ENCODE measurements around the gene ILKAP. TPM values are rescaled to one million over a fixed set of nuclear protein-coding genes. Genes with fewer than 3 reads are reported as not detected.

Gene ILKAP
- total and polyA plus RNA-seq, 2 of the 4 experiments (the other 2 are of a cell fraction) = 13.3 to 44.2 TPM

- intact Hi-C loops (cut with micrococcal nuclease) (loop anchor here (5.0 kb wide), 1 partner anchor 265 kb away; the partner anchor contains the start of gene RAMP1), dilution Hi-C loops (cut with HindIII; ENCODE audit: low sequenced_read_pairs, unreplicated experiment) (no loop called here), in situ Hi-C loops (cut with MboI; ENCODE audit: low sequenced_read_pairs) (no loop called here)
- no peaks in the 10 kb centered on the region for H3K36me3 ChIP-seq (ENCODE audit: control insufficient read depth, insufficient read depth, low read length)
- H2BK120ac ChIP-seq (ENCODE audit: low read depth, low read length) = no peak overlapping the region
- BruUV-seq (replicated peaks) = no TSS peak
- WGBS, 2 experiments (ENCODE audit: extremely low coverage in 2 of 2, insufficient read length in 1 of 2) = 72% methylated on average over 17 of the region's 29 CpGs; no CpG with 5 or more reads in 1 of the 2 experiments
- DNase-seq (no peak), ATAC-seq (ENCODE audit: low read depth) (no peak)
- H3K4me2 ChIP-seq (ENCODE audit: low read depth, low read length) = no peak overlapping the region
- no peak overlapping the region for H4K8ac ChIP-seq (ENCODE audit: low read depth in 2 of 2, low read length in 2 of 2)
- no peak overlapping the region for H3K14ac ChIP-seq (replicated peaks; ENCODE audit: low read depth, low read length)
- H3K4me1 ChIP-seq (ENCODE audit: control insufficient read depth, insufficient read depth, low read length) = peaks cover 6% of the 10 kb centered on the region
- H3K18ac ChIP-seq (ENCODE audit: low read depth, low read length) = no peak overlapping the region
- no peak overlapping the region for H3K4ac ChIP-seq (ENCODE audit: low read depth, low read length)
- no peak overlapping the region for H2AK5ac ChIP-seq (ENCODE audit: low read depth, low read length)
- no peak overlapping the region for H3K9ac ChIP-seq (ENCODE audit: low read depth, low read length)
- H2BK5ac ChIP-seq (ENCODE audit: low read depth, low read length, poor library complexity, severe bottlenecking) = no peak overlapping the region
- no peak overlapping the region for H2BK15ac ChIP-seq (ENCODE audit: low read depth, low read length)
- H3K9me1 ChIP-seq (ENCODE audit: insufficient read depth, low read length) = peaks cover 5% of the 10 kb centered on the region; the same call in 1 of the 2 replicates
- no peak overlapping the region for H2BK20ac ChIP-seq (ENCODE audit: low read depth, low read length)
- peak overlapping the region; percentile 41 for H2AFZ ChIP-seq (replicated peaks; ENCODE audit: low read length, poor library complexity)
- H3K4me3 ChIP-seq (ENCODE audit: insufficient read depth, low read depth, low read length) = no peak overlapping the region
- ChIA-PET CTCF (no interaction called here), POLR2A (ENCODE audit: unreplicated experiment) (no interaction called here)
- no peak overlapping the region for H4K91ac ChIP-seq (ENCODE audit: insufficient read depth, low read depth, low read length)
- no peak overlapping the region for H3K27ac ChIP-seq (ENCODE audit: insufficient read depth, low read length)
- peaks cover 33% of the 10 kb centered on the region for H3K27me3 ChIP-seq (ENCODE audit: control insufficient read depth, insufficient read depth, low read length)
- no peaks in the 10 kb centered on the region for H4K20me1 ChIP-seq (ENCODE audit: insufficient read depth, low read length)
- no peaks in the 10 kb centered on the region for H3K79me1 ChIP-seq (ENCODE audit: low read depth in 1 of 2, low read length in 2 of 2)
- no peak overlapping the region for H4K5ac ChIP-seq (ENCODE audit: low read depth, low read length)
- no peak overlapping the region for H3K56ac ChIP-seq (ENCODE audit: extremely low read depth, insufficient read depth, low read length)
- no peak overlapping the region for H3K23ac ChIP-seq (ENCODE audit: low read depth, low read length)
- H3K9me3 ChIP-seq (ENCODE audit: control insufficient read depth, insufficient read depth, low read length) = no peaks in the 10 kb centered on the region
- no peak for TF ChIP-seq RAD21 (IDR thresholded peaks at IDR 0.05; ENCODE audit: low read length)
- no peak for TF ChIP-seq USF2 (IDR thresholded peaks at IDR 0.05; ENCODE audit: low read depth, low read length)
- TF ChIP-seq MAFK (IDR thresholded peaks at IDR 0.05; ENCODE audit: low read depth, low read length) = no peak
- TF ChIP-seq SMC3 (IDR thresholded peaks at IDR 0.05; ENCODE audit: low read depth, low read length) = no peak
- no peak for TF ChIP-seq RFX5 (IDR thresholded peaks at IDR 0.05; ENCODE audit: low read depth, low read length)
- no peak for TF ChIP-seq POLR2A (IDR thresholded peaks at IDR 0.05; ENCODE audit: low read depth, low read length)
- TF ChIP-seq BHLHE40 (IDR thresholded peaks at IDR 0.05; ENCODE audit: low read depth, low read length) = no peak
- no peak for TF ChIP-seq RCOR1 (IDR thresholded peaks at IDR 0.05; ENCODE audit: insufficient replicate concordance, low read length)
- TF ChIP-seq MAZ (IDR thresholded peaks at IDR 0.05; ENCODE audit: borderline replicate concordance, low read depth, low read length) = no peak
- no peak for TF ChIP-seq ELK1 (IDR thresholded peaks at IDR 0.05; ENCODE audit: borderline replicate concordance, low read depth, low read length)
- no peak overlapping the region for H2AK9ac ChIP-seq (replicated peaks; ENCODE audit: low read depth, low read length, poor library complexity)
Measured at GRCh38 chr2:238122287-238123217, 80.9 kb downstream of the ILKAP start.
